HepG2 (cell line): ENCODE measurements around the gene C1orf185. TPM values are rescaled to one million over a fixed set of nuclear protein-coding genes. Genes with fewer than 3 reads are reported as not detected.

Experiments
- ARNTL ChIP-seq: sonication (generic); formaldehyde crosslinking; IDR thresholded peaks from 2 replicates; pipeline ENCODE4 v1.4.0; 2020; ENCODE audit warnings: mild to moderate bottlenecking, missing genetic modification reagents
- CHD4 ChIP-seq: fragments of 200-600 bp; sonication (generic); IDR thresholded peaks from 2 replicates; pipeline ENCODE4 v1.7.0; 2017; ENCODE audit warnings: mild to moderate bottlenecking, low read length, borderline replicate concordance
- FOXA1 ChIP-seq, 2 experiments: fragments of 450-650 bp in 1 of 2; sonication (generic) in 1 of 2; formaldehyde crosslinking in 1 of 2; IDR thresholded peaks; 2 replicates each; pipeline versions ENCODE4 v1.4.0 to v1.6.1; 2016 to 2020; ENCODE audit warnings: missing genetic modification reagents in 1 of 2
- FUBP1 ChIP-seq: sonication (generic); formaldehyde crosslinking; IDR thresholded peaks from 2 replicates; pipeline ENCODE4 v1.5.1; 2020; ENCODE audit warnings: missing genetic modification reagents, mild to moderate bottlenecking, borderline replicate concordance
- KDM1A ChIP-seq: IDR thresholded peaks from 2 replicates; pipeline ENCODE4 v1.6.1; 2016; ENCODE audit warnings: missing compliant biosample characterization
- NFRKB ChIP-seq: fragments of 450-650 bp; IDR thresholded peaks from 2 replicates; pipeline ENCODE4 v1.6.1; 2017
- RBM39 ChIP-seq: fragments of 200-400 bp; formaldehyde crosslinking; IDR thresholded peaks from one replicate; pipeline ENCODE4 v1.6.1; 2018; ENCODE audit warnings: antibody characterized with exemption, mild to moderate bottlenecking, low read depth, low read length; ENCODE audit not compliant: poor library complexity, severe bottlenecking
- TEAD2 ChIP-seq: sonication (generic); formaldehyde crosslinking; IDR thresholded peaks from 2 replicates; pipeline ENCODE4 v1.9.0; 2021; ENCODE audit warnings: missing genetic modification reagents
- ZBTB3 ChIP-seq: sonication (generic); formaldehyde crosslinking; IDR thresholded peaks from 2 replicates; pipeline ENCODE4 v1.4.0; 2020; ENCODE audit warnings: low read depth, mild to moderate bottlenecking, moderate library complexity, missing genetic modification reagents, borderline replicate concordance
- ZFP36L2 ChIP-seq: sonication (generic); formaldehyde crosslinking; IDR thresholded peaks from 2 replicates; pipeline ENCODE4 v1.4.0; 2020; ENCODE audit warnings: missing genetic modification reagents
- ZFX ChIP-seq: sonication (generic); formaldehyde crosslinking; IDR thresholded peaks from 2 replicates; pipeline ENCODE4 v1.4.0; 2020; ENCODE audit warnings: mild to moderate bottlenecking, low read depth, missing genetic modification reagents, moderate library complexity
- ZMYM4 ChIP-seq: sonication (generic); formaldehyde crosslinking; IDR thresholded peaks from 2 replicates; pipeline ENCODE4 v1.8.1; 2023; ENCODE audit warnings: mild to moderate bottlenecking, missing genetic modification reagents
- ZNF264 ChIP-seq: sonication (generic); formaldehyde crosslinking; IDR thresholded peaks from 2 replicates; pipeline ENCODE4 v1.4.0; 2020; ENCODE audit warnings: missing genetic modification reagents
- ZNF558 ChIP-seq: sonication (generic); formaldehyde crosslinking; IDR thresholded peaks from 2 replicates; pipeline ENCODE4 v1.9.0; 2022; ENCODE audit warnings: mild to moderate bottlenecking, missing genetic modification reagents, borderline replicate concordance
- ZSCAN20 ChIP-seq: sonication (generic); formaldehyde crosslinking; IDR thresholded peaks from 2 replicates; pipeline ENCODE4 v1.4.0; 2020; ENCODE audit warnings: missing genetic modification reagents, mild to moderate bottlenecking, borderline replicate concordance
- polyA plus RNA-seq, 8 experiments: library from polyadenylated mRNA; depleted of rRNA in 3 of 8; stranded (reverse) in 7 of 8; unstranded in 1 of 8; fragments of >200 nt; fragmentation: Illumina TruSeq in 4 of 8; extraction: Trizol in 4 of 8; gene quantifications; 2 replicates each; pipeline versions ENCODE4 v1.2.1 to v1.2.3, GENCODE V29; 2011 to 2016; ENCODE audit warnings: low read depth in 4 of 8, missing spikeins in 1 of 8, mixed read lengths in 1 of 8; ENCODE audit not compliant: insufficient read depth in 1 of 8
- total RNA-seq, 5 experiments: library from RNA; depleted of rRNA; stranded (reverse); fragments of >200 nt; fragmentation: Illumina TruSeq; extraction: Trizol; gene quantifications; 2 replicates each; pipeline ENCODE4 v1.2.3, GENCODE V29; 2016; ENCODE audit warnings: low read depth in 1 of 5
- TF ChIP-seq, protein P1 (sequence below): sonication (generic); formaldehyde crosslinking; IDR thresholded peaks from 2 replicates; pipeline ENCODE4 v1.4.0; 2020; ENCODE audit warnings: missing genetic modification reagents, mild to moderate bottlenecking, borderline replicate concordance
- TF ChIP-seq, protein P2 (sequence below): sonication (generic); formaldehyde crosslinking; IDR thresholded peaks from 2 replicates; pipeline ENCODE4 v1.5.1; 2020; ENCODE audit warnings: missing genetic modification reagents, mild to moderate bottlenecking, borderline replicate concordance
- TF ChIP-seq, protein P3 (sequence below): sonication (generic); formaldehyde crosslinking; IDR thresholded peaks from 2 replicates; pipeline ENCODE4 v1.5.0; 2020; ENCODE audit warnings: missing genetic modification reagents
- TF ChIP-seq, protein P4 (sequence below): sonication (generic); formaldehyde crosslinking; IDR thresholded peaks from 2 replicates; pipeline ENCODE4 v1.9.0; 2021; ENCODE audit warnings: missing genetic modification reagents, borderline replicate concordance
- TF ChIP-seq, protein P5 (sequence below): sonication (generic); formaldehyde crosslinking; IDR thresholded peaks from 2 replicates; pipeline ENCODE4 v1.4.0; 2020; ENCODE audit warnings: missing genetic modification reagents, low read depth, mild to moderate bottlenecking, borderline replicate concordance

The C1orf185 gene
- total and polyA plus RNA-seq, 2 of the 13 experiments (the other 11 are each of a cell fraction or from before 2014, with no cell fraction given), result not detected

GRCh38 chr1:51170342-51170741 is 68.3 kb downstream of the C1orf185 start (continued):
- no peak for TF ChIP-seq CHD4
- no peak for TF ChIP-seq ZFX (CRISPR knock-in tag)
- TF ChIP-seq, protein P1, sequence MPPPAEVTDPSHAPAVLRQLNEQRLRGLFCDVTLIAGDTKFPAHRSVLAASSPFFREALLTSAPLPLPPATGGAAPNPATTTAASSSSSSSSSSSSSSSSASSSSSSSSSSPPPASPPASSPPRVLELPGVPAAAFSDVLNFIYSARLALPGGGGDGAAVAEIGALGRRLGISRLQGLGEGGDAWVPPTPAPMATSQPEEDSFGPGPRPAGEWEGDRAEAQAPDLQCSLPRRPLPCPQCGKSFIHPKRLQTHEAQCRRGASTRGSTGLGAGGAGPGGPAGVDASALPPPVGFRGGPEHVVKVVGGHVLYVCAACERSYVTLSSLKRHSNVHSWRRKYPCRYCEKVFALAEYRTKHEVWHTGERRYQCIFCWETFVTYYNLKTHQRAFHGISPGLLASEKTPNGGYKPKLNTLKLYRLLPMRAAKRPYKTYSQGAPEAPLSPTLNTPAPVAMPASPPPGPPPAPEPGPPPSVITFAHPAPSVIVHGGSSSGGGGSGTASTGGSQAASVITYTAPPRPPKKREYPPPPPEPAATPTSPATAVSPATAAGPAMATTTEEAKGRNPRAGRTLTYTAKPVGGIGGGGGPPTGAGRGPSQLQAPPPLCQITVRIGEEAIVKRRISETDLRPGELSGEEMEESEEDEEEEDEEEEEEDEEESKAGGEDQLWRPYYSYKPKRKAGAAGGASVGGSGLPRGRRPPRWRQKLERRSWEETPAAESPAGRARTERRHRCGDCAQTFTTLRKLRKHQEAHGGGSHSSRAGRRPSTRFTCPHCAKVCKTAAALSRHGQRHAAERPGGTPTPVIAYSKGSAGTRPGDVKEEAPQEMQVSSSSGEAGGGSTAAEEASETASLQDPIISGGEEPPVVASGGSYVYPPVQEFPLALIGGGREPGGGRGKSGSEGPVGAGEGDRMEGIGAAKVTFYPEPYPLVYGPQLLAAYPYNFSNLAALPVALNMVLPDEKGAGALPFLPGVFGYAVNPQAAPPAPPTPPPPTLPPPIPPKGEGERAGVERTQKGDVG (CRISPR knock-in tag), result no peak
- no peak for TF ChIP-seq TEAD2
- TF ChIP-seq, protein P2, sequence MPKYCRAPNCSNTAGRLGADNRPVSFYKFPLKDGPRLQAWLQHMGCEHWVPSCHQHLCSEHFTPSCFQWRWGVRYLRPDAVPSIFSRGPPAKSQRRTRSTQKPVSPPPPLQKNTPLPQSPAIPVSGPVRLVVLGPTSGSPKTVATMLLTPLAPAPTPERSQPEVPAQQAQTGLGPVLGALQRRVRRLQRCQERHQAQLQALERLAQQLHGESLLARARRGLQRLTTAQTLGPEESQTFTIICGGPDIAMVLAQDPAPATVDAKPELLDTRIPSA (CRISPR knock-in tag), result no peak
- TF ChIP-seq, protein P3, sequence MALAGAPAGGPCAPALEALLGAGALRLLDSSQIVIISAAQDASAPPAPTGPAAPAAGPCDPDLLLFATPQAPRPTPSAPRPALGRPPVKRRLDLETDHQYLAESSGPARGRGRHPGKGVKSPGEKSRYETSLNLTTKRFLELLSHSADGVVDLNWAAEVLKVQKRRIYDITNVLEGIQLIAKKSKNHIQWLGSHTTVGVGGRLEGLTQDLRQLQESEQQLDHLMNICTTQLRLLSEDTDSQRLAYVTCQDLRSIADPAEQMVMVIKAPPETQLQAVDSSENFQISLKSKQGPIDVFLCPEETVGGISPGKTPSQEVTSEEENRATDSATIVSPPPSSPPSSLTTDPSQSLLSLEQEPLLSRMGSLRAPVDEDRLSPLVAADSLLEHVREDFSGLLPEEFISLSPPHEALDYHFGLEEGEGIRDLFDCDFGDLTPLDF (CRISPR knock-in tag), result no peak
- no peak for TF ChIP-seq RBM39
- no peak for TF ChIP-seq ZFP36L2 (CRISPR knock-in tag)
- peak; percentile 71; the same call in 1 of the 2 replicates for TF ChIP-seq KDM1A (CRISPR knock-in tag)
- TF ChIP-seq, protein P4, sequence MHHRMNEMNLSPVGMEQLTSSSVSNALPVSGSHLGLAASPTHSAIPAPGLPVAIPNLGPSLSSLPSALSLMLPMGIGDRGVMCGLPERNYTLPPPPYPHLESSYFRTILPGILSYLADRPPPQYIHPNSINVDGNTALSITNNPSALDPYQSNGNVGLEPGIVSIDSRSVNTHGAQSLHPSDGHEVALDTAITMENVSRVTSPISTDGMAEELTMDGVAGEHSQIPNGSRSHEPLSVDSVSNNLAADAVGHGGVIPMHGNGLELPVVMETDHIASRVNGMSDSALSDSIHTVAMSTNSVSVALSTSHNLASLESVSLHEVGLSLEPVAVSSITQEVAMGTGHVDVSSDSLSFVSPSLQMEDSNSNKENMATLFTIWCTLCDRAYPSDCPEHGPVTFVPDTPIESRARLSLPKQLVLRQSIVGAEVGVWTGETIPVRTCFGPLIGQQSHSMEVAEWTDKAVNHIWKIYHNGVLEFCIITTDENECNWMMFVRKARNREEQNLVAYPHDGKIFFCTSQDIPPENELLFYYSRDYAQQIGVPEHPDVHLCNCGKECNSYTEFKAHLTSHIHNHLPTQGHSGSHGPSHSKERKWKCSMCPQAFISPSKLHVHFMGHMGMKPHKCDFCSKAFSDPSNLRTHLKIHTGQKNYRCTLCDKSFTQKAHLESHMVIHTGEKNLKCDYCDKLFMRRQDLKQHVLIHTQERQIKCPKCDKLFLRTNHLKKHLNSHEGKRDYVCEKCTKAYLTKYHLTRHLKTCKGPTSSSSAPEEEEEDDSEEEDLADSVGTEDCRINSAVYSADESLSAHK (CRISPR knock-in tag), result no peak
- TF ChIP-seq ZSCAN20 (CRISPR knock-in tag), result no peak
- TF ChIP-seq ZBTB3 (CRISPR knock-in tag), result no peak
- TF ChIP-seq ZNF558 (CRISPR knock-in tag), result no peak
- no peak for TF ChIP-seq ZMYM4
- TF ChIP-seq, protein P5, sequence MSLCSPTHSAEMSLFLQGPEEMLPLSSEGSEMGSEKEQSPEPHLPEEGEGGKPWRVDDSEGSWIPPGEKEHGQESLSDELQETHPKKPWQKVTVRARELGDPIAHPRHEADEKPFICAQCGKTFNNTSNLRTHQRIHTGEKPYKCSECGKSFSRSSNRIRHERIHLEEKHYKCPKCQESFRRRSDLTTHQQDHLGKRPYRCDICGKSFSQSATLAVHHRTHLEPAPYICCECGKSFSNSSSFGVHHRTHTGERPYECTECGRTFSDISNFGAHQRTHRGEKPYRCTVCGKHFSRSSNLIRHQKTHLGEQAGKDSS (CRISPR knock-in tag), result no peak
- TF ChIP-seq NFRKB, result no peak
- no peak for TF ChIP-seq FUBP1 (CRISPR knock-in tag)
- no peak for TF ChIP-seq ARNTL (CRISPR knock-in tag)
- no peak for TF ChIP-seq FOXA1 (IDR thresholded peaks at IDR 0.05)
- TF ChIP-seq FOXA1 (CRISPR knock-in tag; IDR thresholded peaks at IDR 0.05), result peak; percentile 87
- TF ChIP-seq ZNF264 (CRISPR knock-in tag), result no peak
